Activated T-cell treated with anti-CD3 and anti-CD28 coated beads, Interleukin-2, amount 50 U/mL, for 24 hours (primary cell): ENCODE data around the gene FAM111A.

Source experiments
- DNase-seq: peaks from one replicate; pipeline ENCODE4 v3.0.0-alpha.2; 2020
- H3K27ac Mint-ChIP-seq: 2 replicates; pipeline ENCODE4 v1.8.0; 2020; ENCODE audit warnings: mild to moderate bottlenecking, mixed read lengths
- H3K27me3 Mint-ChIP-seq: 2 replicates; pipeline ENCODE4 v1.8.0; 2020; ENCODE audit warnings: mixed read lengths
- H3K36me3 Mint-ChIP-seq: 2 replicates; pipeline ENCODE4 v1.8.0; 2020; ENCODE audit warnings: low read depth, mixed read lengths
- H3K4me1 Mint-ChIP-seq: 2 replicates; pipeline ENCODE4 v1.8.0; 2020; ENCODE audit warnings: low read depth, mixed read lengths
- H3K4me3 Mint-ChIP-seq: 2 replicates; pipeline ENCODE4 v1.8.0; 2020; ENCODE audit warnings: mild to moderate bottlenecking, moderate library complexity, mixed read lengths
- H3K9me3 Mint-ChIP-seq: 2 replicates; pipeline ENCODE4 v1.8.0; 2020; ENCODE audit warnings: mixed read lengths

Gene FAM111A

DNA sequence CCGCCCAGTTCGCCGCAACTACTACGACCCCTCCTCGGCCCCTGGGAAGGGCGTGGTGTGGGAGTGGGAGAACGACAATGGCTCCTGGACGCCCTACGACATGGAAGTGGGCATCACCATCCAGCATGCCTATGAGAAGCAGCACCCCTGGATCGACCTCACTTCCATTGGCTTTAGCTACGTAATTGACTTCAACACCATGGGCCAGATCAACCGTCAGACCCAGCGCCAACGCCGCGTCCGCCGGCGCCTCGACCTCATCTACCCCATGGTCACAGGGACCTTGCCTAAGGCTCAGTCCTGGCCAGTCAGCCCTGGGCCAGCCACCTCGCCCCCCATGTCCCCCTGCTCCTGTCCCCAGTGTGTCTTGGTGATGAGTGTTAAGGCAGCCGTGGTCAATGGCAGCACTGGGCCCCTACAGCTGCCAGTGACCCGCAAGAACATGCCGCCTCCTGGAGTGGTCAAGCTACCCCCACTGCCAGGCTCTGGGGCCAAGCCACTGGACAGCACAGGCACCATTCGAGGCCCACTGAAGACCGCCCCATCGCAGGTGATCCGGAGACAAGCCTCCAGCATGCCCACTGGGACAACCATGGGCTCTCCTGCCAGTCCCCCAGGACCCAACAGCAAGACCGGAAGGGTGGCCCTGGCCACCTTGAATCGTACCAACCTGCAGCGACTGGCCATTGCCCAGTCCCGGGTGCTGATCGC lies 39.2 kb downstream of the FAM111A start:
- no peak overlapping the region for H3K4me3 Mint-ChIP-seq
- no peaks in the 10 kb centered on the region for H3K36me3 Mint-ChIP-seq
- no peak overlapping the region for H3K27ac Mint-ChIP-seq
- H3K4me1 Mint-ChIP-seq = no peaks in the 10 kb centered on the region
- peaks cover 6% of the 10 kb centered on the region for H3K9me3 Mint-ChIP-seq
- DNase-seq = no peak
- H3K27me3 Mint-ChIP-seq = no peaks in the 10 kb centered on the region

DNA sequence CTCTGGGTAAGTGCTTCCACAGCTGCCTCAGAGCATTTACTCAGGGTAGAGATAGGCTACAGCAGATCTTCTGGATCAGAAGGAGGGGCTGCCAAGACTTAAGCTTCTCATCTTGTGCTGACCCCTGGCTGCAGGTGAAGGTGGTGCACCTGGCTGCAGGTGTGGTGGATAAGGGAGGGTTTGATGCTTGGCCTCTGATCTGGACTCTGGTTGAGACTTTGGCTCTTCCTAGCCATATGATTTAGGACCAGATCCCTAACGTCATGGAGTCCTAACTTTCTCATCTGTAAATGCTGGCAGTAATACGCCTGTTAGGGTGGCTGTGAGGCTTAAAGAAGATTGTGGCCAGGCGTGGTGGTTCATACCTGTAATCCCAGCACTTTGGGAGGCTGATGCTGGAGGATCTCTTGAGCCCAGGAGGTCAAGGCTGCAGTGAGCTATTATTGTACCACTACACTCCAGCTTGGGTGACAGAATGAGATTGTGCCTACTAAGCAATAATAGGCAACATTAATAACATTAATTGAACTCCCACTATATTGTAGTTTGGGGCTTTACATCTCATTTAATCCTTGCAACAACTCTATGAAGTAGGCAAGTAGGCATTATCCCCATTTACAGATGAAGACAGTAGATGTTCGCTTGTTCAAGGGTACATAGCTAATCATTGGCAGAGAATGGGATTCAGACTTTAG lies 39.9 kb downstream of the FAM111A start:
- no peak overlapping the region for H3K27ac Mint-ChIP-seq
- DNase-seq = no peak
- no peaks in the 10 kb centered on the region for H3K36me3 Mint-ChIP-seq
- no peaks in the 10 kb centered on the region for H3K27me3 Mint-ChIP-seq
- H3K4me1 Mint-ChIP-seq = no peaks in the 10 kb centered on the region
- H3K9me3 Mint-ChIP-seq = peaks cover 6% of the 10 kb centered on the region
- H3K4me3 Mint-ChIP-seq = no peak overlapping the region

DNA sequence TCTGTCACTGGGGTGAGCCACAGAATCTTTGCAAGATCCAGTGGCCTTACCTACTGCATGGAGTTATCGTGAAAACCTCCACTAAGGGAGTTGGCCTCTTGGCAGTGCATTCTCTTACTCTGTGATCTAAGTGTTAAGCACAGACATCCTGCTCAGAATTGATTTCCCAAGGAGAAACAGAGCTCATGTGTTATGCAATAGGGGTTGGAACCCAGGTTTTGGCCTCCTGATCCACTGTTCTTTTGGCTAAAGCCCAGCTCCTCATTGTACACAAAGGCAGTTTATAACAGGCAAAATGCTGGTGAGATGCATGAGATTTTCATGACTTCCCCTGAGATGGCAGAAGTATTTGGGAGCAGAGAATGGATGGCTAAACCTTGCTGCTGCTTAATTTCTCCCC lies 41.1 kb downstream of the FAM111A start:
- Mint-ChIP-seq H3K27ac (no peak overlapping the region), H3K9me3 (peaks cover 6% of the 10 kb centered on the region), H3K27me3 (no peaks in the 10 kb centered on the region), H3K36me3 (no peaks in the 10 kb centered on the region), H3K4me1 (no peaks in the 10 kb centered on the region), H3K4me3 (no peak overlapping the region)
- no peak for DNase-seq

DNA sequence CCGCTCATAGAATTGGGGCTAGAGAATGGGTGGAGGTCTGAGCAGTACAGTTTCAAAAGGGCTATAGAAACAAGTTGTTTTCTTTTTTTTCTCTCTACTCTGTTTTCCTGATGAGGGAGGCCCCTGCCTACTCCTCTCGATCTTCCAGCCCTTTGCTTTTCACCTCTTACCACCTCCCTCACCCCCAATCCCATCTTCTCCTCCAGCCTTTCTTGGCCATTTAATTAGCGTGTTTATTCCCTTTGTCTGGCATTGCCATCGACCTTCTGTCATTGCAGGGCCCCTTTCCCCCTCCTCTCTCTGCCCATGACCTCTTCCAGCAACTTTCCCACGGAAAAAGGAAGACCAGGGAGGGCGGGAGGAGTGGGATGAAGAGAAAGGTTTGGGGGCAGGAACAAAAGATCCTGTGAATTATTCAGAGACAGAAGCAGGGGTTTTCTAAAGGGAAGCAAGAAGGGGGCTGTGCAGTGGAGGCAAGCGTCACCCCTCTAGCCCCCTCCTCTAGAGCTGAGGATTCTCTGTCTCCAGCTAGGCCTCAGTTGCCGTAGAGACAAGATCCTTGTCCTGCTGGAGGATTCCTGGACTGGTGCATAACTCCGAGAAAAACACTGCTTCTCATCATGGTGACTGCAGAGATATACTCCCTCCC lies 42.2 kb downstream of the FAM111A start:
- Mint-ChIP-seq H3K9me3 (no peaks in the 10 kb centered on the region), H3K27me3 (no peaks in the 10 kb centered on the region), H3K4me3 (no peak overlapping the region), H3K27ac (no peak overlapping the region), H3K36me3 (no peaks in the 10 kb centered on the region), H3K4me1 (no peaks in the 10 kb centered on the region)
- no peak for DNase-seq

DNA sequence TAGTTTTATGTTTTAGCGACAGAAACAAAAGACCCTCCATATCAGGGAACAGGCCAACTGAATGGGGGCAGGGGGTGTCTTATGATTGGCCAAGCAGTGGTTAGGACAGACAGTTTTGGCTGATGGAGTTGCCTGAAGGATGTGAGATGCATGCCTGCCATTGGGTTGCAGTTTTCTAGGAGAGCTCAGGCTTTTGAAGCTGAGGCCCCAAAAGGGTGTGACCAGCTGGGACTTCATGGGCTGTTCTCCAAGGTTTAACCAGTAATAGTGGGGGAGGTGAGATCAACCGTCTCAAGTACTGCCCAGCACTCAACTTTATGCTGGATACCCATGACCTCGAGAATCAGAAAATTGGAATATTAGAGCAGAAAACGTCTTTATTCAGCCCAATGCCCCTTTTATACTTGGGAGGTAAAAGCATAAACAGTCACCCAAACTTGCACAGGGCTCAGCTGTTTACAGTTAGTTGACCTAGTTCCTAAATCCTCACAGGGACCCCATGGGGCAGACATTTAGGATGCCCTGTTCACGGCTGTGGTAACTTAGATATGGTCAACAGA lies 42.8 kb downstream of the FAM111A start:
- Mint-ChIP-seq H3K27ac (no peak overlapping the region), H3K4me3 (no peak overlapping the region), H3K4me1 (no peaks in the 10 kb centered on the region), H3K9me3 (no peaks in the 10 kb centered on the region), H3K36me3 (no peaks in the 10 kb centered on the region), H3K27me3 (no peaks in the 10 kb centered on the region)
- no peak for DNase-seq

DNA sequence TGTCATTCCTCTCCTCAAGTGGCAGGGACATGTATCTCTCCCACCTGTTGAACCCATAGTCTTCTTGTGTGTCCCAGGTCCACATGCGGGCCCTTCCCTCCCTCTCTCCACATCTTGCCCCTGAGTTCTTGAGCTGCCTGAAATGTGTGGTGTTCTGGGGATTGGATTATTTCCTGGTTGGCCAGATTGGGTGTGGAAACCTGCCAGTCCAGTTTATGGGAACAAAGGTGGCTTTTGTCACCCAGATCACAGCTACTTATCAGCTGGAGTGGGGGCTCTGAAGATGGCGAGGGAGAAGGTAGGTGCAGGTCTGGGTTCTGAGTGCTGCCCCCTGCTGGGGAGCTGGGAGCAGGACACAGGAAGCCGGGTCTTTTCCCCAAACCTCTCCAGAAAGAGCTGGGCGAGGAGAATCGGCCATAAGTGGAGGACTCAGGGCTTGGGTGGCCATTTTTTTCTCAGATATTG lies 43.5 kb downstream of the FAM111A start:
- Mint-ChIP-seq H3K27ac (no peak overlapping the region), H3K4me1 (no peaks in the 10 kb centered on the region), H3K9me3 (no peaks in the 10 kb centered on the region), H3K4me3 (no peak overlapping the region), H3K27me3 (no peaks in the 10 kb centered on the region), H3K36me3 (no peaks in the 10 kb centered on the region)
- DNase-seq = peak; percentile 68

DNA sequence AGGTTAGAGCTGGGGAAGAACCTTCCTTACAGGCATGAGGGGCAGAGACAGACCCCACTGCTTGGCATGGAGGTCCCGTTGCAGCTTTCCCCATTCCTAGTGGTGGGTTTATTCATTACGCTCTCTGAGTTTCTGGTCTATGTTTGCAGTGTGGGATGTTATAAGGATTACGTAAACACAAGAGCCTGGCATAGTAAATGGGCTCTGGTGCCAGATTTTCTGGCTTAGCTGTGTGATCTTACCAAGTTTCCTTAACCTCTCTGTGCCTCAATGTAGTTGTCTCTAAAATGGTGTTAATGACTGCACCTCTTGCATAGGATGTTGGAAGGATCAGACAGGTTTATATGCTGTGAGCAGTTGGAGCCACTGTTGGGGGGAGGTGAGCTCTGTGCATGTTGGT lies 44.4 kb downstream of the FAM111A start:
- Mint-ChIP-seq H3K9me3 (no peaks in the 10 kb centered on the region), H3K27me3 (no peaks in the 10 kb centered on the region), H3K4me1 (no peaks in the 10 kb centered on the region)

DNA sequence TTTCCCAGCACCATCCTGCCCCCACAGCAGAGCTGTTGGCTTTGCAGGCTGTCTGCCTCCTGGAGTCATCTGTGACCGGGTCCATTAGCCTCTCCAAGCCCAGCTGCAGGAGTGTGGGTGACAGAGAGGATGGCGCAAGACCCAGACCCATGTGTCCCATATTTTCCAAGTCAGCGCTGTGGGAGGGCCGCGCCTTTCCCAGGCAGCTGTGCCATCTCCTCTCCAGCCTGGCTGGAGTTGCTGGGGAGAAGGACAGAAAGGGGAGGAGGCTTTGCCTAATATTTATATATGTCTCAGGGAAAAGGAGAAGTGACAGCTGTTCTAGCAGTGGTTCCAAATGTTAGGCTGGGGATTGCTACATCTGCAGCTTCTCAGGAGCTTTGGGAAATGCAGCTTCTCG lies 44.9 kb downstream of the FAM111A start:
- Mint-ChIP-seq H3K4me1 (no peaks in the 10 kb centered on the region), H3K36me3 (no peaks in the 10 kb centered on the region), H3K4me3 (no peak overlapping the region), H3K27ac (no peak overlapping the region), H3K9me3 (no peaks in the 10 kb centered on the region), H3K27me3 (no peaks in the 10 kb centered on the region)
- DNase-seq = no peak

More for the DNA sequence above, 44.4 kb downstream of the FAM111A start:
- Mint-ChIP-seq H3K4me3 (no peak overlapping the region), H3K36me3 (no peaks in the 10 kb centered on the region), H3K27ac (no peak overlapping the region)
- no peak for DNase-seq

DNA sequence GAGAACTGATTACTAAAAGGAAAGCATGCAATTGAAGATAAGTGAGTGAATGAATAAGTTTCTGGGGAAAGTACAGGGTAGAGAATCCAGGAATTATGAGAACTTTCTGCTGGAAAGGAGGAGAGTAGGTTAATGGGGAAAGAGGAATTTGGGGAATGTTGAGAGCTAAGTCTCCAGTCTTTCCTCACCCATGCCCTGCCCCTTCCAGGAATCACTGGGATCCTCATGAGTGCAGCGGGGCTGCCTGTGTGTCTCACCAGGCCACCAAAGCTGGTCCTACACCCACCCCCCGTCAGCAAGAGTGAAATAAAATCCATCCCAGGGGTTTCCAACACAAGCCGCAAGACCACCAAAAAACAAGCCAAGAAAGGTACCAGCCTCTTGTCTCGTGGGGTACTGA lies 46.3 kb downstream of the FAM111A start:
- H3K27me3 Mint-ChIP-seq = no peaks in the 10 kb centered on the region
- no peaks in the 10 kb centered on the region for H3K9me3 Mint-ChIP-seq
- no peak overlapping the region for H3K4me3 Mint-ChIP-seq
- DNase-seq = no peak
- H3K36me3 Mint-ChIP-seq = no peaks in the 10 kb centered on the region
- H3K4me1 Mint-ChIP-seq = no peaks in the 10 kb centered on the region
- H3K27ac Mint-ChIP-seq = no peak overlapping the region

DNA sequence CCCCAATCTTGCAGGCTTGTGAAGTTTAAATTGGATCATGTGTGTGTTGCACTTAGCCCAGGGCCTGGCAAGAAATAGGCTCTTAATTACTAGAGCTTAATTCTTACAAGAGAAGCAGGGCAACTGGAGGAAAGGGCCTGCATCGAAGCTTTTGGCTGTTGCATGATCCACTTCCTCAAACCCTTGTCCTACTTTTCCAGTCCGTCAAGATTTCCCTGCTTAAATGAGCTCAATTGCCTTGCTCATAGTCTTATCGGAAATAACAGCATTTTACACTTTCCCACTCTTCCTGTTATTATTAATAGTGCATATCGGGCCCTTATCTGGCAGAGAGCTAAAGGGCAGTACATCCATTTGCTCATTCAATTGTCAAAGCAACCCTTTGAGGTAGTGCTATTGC lies 47.3 kb downstream of the FAM111A start:
- no peak overlapping the region for H3K4me3 Mint-ChIP-seq
- no peaks in the 10 kb centered on the region for H3K36me3 Mint-ChIP-seq
- H3K9me3 Mint-ChIP-seq = no peaks in the 10 kb centered on the region
- DNase-seq = no peak
- H3K27ac Mint-ChIP-seq = no peak overlapping the region
- no peaks in the 10 kb centered on the region for H3K4me1 Mint-ChIP-seq
- no peaks in the 10 kb centered on the region for H3K27me3 Mint-ChIP-seq

DNA sequence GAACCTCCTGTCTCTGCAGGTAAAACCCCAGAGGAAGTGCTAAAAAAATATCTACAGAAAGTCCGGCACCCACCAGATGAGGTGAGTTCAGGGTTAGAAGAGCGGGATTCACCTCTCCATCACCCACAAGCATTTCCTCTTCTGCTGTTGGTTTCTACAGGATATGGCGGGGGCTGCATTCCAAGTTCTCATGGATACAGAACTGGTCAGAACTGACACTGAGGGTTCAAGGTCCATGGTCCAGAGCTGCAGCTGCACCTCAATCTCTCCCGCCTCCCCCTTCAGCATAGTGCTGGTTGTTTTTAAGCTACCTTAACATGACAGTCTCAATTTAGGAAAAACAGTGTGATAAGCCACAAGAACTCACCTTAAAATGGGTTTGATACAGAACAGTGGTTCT lies 48.4 kb downstream of the FAM111A start:
- H3K4me3 Mint-ChIP-seq = no peak overlapping the region
- no peaks in the 10 kb centered on the region for H3K9me3 Mint-ChIP-seq
- no peak overlapping the region for H3K27ac Mint-ChIP-seq
- no peaks in the 10 kb centered on the region for H3K36me3 Mint-ChIP-seq
- no peaks in the 10 kb centered on the region for H3K27me3 Mint-ChIP-seq
- no peak for DNase-seq
- H3K4me1 Mint-ChIP-seq = no peaks in the 10 kb centered on the region

DNA sequence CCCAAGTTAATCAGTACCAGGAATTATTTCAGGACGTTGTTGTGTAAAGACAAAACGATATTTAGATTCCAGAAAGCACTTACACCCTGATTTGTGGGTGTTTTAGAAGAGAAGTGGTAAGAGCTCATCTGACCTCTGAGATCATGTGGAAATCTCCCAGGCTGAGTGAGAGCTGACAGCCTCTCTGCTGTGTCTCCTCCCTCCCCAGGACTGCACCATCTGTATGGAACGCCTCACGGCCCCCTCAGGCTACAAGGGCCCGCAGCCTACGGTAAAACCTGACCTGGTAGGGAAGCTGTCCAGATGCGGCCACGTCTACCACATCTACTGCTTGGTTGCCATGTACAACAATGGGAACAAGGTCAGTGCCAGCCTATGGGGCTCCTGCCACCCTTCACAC lies 49.2 kb downstream of the FAM111A start:
- DNase-seq = no peak
- H3K27me3 Mint-ChIP-seq = no peaks in the 10 kb centered on the region
- no peak overlapping the region for H3K4me3 Mint-ChIP-seq
- H3K4me1 Mint-ChIP-seq = no peaks in the 10 kb centered on the region
- no peak overlapping the region for H3K27ac Mint-ChIP-seq
- H3K36me3 Mint-ChIP-seq = no peaks in the 10 kb centered on the region
- no peaks in the 10 kb centered on the region for H3K9me3 Mint-ChIP-seq

DNA sequence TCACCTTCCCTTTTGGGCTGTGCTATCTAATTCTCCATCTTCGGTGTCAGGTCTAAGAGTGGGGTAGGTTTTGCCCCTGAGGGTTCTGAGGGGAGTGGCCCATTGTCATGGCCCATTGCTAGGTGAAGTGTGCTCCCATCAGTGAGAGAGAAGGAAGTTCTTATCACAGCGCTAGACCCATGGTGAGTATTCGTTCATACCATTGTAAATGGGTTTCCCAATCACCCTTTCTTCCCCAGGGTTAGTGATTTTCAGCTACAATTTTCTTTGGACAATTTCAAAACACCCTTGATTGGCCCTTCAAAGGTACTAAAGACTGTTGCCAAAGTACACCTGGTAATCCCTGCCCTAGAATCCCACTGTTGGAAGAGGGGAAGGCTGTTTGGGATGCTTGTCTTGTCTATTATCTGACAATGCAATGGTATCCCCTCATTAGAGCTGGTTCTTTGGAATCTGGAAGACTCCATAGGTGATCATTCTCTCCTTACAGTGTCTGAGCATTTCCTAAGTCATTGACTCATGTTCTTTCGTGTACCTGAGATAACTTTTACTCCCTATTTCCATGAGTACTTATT lies 49.9 kb downstream of the FAM111A start:
- H3K9me3 Mint-ChIP-seq = peaks cover 2% of the 10 kb centered on the region
- no peak for DNase-seq
- H3K36me3 Mint-ChIP-seq = no peaks in the 10 kb centered on the region
- H3K4me3 Mint-ChIP-seq = no peak overlapping the region
- H3K27me3 Mint-ChIP-seq = peaks cover 5% of the 10 kb centered on the region
- H3K27ac Mint-ChIP-seq = no peak overlapping the region
- no peaks in the 10 kb centered on the region for H3K4me1 Mint-ChIP-seq

DNA sequence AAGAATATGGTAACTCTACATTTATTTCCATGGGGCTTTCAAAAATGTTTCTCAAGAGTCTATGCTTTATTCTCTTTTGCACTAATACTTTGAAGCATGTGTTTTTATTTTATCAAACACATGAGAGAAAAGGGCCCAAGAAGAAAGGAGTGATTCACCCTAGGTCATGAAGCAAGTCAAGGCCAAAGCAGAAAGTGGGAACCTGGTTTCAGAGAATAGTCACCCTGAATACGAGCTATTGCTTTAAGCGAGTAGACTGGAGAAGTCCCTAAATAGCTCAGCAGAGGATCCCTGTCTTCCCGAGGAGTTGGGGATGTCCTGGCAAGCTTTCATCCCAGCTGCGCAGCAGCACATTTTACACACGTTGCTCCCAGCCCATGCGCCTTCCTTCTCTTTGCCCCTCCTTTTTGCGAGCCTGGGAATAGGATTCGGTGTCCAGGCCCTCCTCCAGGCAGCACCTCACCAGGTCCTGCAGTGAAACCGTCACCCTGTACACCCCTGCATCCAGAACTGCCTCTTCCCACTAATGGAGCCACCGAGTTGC lies 51.0 kb downstream of the FAM111A start:
- Mint-ChIP-seq H3K27ac (no peak overlapping the region), H3K27me3 (peaks cover 15% of the 10 kb centered on the region), H3K9me3 (peaks cover 2% of the 10 kb centered on the region), H3K4me3 (no peak overlapping the region), H3K4me1 (no peaks in the 10 kb centered on the region), H3K36me3 (no peaks in the 10 kb centered on the region)
- no peak for DNase-seq
